ENCODE data around the gene CNOT10. TPM values are rescaled to one million over a fixed set of nuclear protein-coding genes. Genes with fewer than 3 reads are reported as not detected.

CNOT10 gene
- total RNA-seq, 2 donors from 2014 or later = 23.8 to 34.1 TPM

DNA sequence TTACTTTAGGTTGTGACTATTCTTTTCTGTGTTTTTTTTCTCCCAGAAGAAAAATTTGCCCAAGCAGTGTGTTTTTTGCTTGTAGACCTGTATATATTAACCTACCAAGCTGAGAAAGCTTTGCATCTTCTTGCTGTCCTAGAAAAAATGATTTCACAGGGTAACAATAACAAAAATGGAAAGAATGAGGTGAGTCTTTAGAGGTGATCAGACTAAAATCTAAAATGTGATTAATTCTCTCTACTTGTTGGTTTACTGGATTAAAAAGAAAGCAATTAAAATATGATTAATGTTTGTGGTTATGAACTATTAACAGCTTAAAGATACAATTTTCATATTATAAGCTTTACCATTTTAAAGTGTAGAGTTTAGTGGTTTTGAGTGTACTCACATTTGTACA is 28.2 kb downstream of the CNOT10 start:
- Histone ChIP-seq H3K27me3 (no peaks in the 10 kb centered on the region), H3K4me3 (no peak overlapping the region), H3K4me1 (no peaks in the 10 kb centered on the region), H3K9ac (ENCODE audit: low read depth in 2 of 2, low read length in 2 of 2) (no peak overlapping the region), H3K27ac (no peak overlapping the region), H3K36me3 (no peaks in the 10 kb centered on the region), H3K9me3 (no peaks in the 10 kb centered on the region)
- TF ChIP-seq, protein P1, sequence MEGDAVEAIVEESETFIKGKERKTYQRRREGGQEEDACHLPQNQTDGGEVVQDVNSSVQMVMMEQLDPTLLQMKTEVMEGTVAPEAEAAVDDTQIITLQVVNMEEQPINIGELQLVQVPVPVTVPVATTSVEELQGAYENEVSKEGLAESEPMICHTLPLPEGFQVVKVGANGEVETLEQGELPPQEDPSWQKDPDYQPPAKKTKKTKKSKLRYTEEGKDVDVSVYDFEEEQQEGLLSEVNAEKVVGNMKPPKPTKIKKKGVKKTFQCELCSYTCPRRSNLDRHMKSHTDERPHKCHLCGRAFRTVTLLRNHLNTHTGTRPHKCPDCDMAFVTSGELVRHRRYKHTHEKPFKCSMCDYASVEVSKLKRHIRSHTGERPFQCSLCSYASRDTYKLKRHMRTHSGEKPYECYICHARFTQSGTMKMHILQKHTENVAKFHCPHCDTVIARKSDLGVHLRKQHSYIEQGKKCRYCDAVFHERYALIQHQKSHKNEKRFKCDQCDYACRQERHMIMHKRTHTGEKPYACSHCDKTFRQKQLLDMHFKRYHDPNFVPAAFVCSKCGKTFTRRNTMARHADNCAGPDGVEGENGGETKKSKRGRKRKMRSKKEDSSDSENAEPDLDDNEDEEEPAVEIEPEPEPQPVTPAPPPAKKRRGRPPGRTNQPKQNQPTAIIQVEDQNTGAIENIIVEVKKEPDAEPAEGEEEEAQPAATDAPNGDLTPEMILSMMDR (IDR thresholded peaks at IDR 0.05) = no peak
- no peak for DNase-seq
- intact Hi-C loops (cut with DNase I) = no loop called here

DNA sequence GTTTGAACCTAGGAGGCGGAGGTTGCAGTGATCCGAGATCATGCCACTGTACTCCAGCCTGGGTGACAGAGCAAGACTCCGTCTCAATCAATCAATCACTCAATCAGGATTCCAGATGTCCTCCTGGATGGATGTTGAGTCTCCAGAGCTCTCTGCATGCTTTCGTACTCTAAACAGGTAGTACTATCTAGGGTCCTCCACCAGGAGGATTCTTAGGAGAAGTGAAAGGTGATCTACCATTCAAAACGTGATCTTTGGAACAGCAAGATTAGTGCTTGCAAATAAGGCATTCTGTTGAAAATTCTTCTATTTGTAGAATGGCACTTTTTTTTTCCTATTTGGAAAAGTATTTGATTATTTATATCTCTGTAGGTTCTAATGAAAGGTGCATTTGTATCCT is 34.3 kb downstream of the CNOT10 start:
- TF ChIP-seq, protein P1 (IDR thresholded peaks at IDR 0.05) = no peak
- H3K27ac ChIP-seq = no peak overlapping the region
- H3K9ac ChIP-seq (ENCODE audit: low read depth in 2 of 2, low read length in 2 of 2) = no peak overlapping the region
- no peaks in the 10 kb centered on the region for H3K27me3 ChIP-seq
- H3K4me3 ChIP-seq = no peak overlapping the region
- H3K9me3 ChIP-seq = no peaks in the 10 kb centered on the region
- no peaks in the 10 kb centered on the region for H3K36me3 ChIP-seq
- intact Hi-C loops (cut with DNase I) = no loop called here
- no peak for DNase-seq
- no peaks in the 10 kb centered on the region for H3K4me1 ChIP-seq

DNA sequence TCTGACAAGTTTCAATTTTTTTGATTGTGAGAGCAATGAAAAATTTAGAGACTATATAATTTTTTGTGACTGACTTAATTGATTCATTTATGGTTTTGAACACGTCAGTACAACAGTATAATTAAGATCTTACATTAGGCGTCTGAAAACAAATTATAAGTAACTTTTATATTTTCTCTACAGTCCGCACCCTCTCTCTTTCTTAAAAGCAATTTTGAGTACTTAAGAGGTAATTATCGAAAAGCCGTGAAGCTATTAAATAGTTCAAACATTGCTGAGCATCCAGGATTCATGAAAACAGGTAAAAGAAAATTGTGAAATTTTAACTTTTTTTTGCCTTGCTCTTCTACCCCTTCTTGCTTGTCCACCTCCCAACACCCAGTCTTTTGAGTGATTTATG is 34.9 kb downstream of the CNOT10 start:
- H3K4me3 ChIP-seq = no peak overlapping the region
- no peaks in the 10 kb centered on the region for H3K36me3 ChIP-seq
- intact Hi-C loops (cut with DNase I) = no loop called here
- H3K9me3 ChIP-seq = no peaks in the 10 kb centered on the region
- H3K4me1 ChIP-seq = no peaks in the 10 kb centered on the region
- DNase-seq = no peak
- no peak overlapping the region for H3K9ac ChIP-seq (ENCODE audit: low read depth in 2 of 2, low read length in 2 of 2)
- TF ChIP-seq, protein P1 (IDR thresholded peaks at IDR 0.05) = no peak
- no peak overlapping the region for H3K27ac ChIP-seq
- H3K27me3 ChIP-seq = no peaks in the 10 kb centered on the region

DNA sequence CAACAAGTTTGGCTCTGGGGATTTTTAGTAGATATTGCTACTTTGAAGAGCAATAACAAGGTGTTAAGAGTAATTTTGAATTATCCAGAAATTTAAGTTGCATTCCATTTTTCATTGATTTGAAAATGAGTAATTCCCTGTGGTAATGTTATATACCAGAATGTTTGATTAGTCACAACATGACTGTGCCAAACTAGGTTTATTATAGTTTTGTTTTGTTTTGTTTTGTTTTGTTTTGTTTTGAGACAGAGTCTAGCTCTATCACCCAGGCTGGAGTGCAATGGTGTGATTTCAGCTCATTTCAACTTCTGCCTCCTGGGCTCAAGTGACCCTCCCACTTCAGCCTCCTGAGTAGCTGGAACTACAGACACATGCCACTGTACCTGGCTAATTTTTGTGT is 40.7 kb downstream of the CNOT10 start:
- no peak overlapping the region for H3K4me3 ChIP-seq
- H3K27ac ChIP-seq = no peak overlapping the region
- no peaks in the 10 kb centered on the region for H3K4me1 ChIP-seq
- no peaks in the 10 kb centered on the region for H3K27me3 ChIP-seq
- intact Hi-C loops (cut with DNase I) = no loop called here
- no peaks in the 10 kb centered on the region for H3K9me3 ChIP-seq
- no peaks in the 10 kb centered on the region for H3K36me3 ChIP-seq
- H3K9ac ChIP-seq (ENCODE audit: low read depth in 2 of 2, low read length in 2 of 2) = no peak overlapping the region
- TF ChIP-seq, protein P1 (IDR thresholded peaks at IDR 0.05) = no peak
- DNase-seq = no peak

DNA sequence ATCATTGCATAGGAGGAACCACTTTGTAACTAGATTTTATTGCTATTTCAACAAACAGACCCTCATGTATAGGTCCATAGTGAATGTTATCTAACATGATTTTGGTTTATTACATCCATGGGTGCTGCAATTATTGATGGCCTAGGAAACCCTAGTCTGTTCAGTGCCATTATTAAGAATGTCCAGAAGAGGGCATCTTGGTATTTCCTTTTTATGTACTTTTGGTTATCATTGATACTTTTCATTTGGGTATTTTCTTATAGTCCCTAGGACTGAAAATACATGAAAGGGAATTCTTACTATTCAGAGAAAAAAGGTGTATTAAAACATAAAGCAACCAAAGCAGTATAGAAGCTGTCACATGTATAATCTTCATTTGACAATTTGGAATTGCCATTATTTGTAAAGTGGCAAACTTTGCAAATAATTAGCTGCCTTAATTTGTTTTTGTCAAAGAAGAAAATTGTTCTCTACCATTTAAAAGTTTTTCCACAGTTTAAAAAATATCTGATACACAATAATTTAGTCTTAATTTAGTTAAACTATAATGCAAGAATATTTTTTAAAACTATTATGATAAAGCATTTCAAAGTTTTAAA is 48.7 kb downstream of the CNOT10 start:
- no peaks in the 10 kb centered on the region for H3K9me3 ChIP-seq
- H3K4me3 ChIP-seq = no peak overlapping the region
- intact Hi-C loops (cut with DNase I) = loop anchor here (5.0 kb wide), 1 partner anchor 199 kb away; no protein-coding TSS in a partner anchor
- no peak for DNase-seq
- no peaks in the 10 kb centered on the region for H3K4me1 ChIP-seq
- H3K27me3 ChIP-seq = no peaks in the 10 kb centered on the region
- H3K9ac ChIP-seq (ENCODE audit: low read depth in 2 of 2, low read length in 2 of 2) = no peak overlapping the region
- TF ChIP-seq, protein P1 (IDR thresholded peaks at IDR 0.05) = peak; percentile 45
- no peak overlapping the region for H3K27ac ChIP-seq
- H3K36me3 ChIP-seq = no peaks in the 10 kb centered on the region
